OCI-LY7 (cell line): ENCODE results near the gene FBN1.

Source experiments
- EZH2phosphoT487 ChIP-seq: fragments of 200-600 bp; sonication (generic); IDR thresholded peaks from 2 replicates; pipeline ENCODE4 v1.6.1; 2018; ENCODE audit warnings: low read depth, borderline replicate concordance, mild to moderate bottlenecking, mixed run types, antibody characterized with exemption, low read length, moderate library complexity, mixed read lengths
- TF ChIP-seq, protein P1 (sequence below): fragments of 200-600 bp; sonication (generic); conservative IDR thresholded peaks from 2 replicates; pipeline ENCODE4 v1.5.1; 2014; ENCODE audit warnings: mild to moderate bottlenecking, antibody characterized with exemption, low read length, moderate library complexity, mixed read lengths

- TF ChIP-seq, protein P1, sequence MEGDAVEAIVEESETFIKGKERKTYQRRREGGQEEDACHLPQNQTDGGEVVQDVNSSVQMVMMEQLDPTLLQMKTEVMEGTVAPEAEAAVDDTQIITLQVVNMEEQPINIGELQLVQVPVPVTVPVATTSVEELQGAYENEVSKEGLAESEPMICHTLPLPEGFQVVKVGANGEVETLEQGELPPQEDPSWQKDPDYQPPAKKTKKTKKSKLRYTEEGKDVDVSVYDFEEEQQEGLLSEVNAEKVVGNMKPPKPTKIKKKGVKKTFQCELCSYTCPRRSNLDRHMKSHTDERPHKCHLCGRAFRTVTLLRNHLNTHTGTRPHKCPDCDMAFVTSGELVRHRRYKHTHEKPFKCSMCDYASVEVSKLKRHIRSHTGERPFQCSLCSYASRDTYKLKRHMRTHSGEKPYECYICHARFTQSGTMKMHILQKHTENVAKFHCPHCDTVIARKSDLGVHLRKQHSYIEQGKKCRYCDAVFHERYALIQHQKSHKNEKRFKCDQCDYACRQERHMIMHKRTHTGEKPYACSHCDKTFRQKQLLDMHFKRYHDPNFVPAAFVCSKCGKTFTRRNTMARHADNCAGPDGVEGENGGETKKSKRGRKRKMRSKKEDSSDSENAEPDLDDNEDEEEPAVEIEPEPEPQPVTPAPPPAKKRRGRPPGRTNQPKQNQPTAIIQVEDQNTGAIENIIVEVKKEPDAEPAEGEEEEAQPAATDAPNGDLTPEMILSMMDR = no peak
- TF ChIP-seq EZH2phosphoT487 = no peak
Observed at GRCh38 chr15:48657950-48658591, 12.6 kb upstream of the FBN1 start.
